Common myeloid progenitor, CD34-positive (primary cell): ENCODE results near the gene DPF3.
A peak's percentile ranks its signal among the peaks of the same experiment; 100 is the strongest.

Experiments
- CTCF ChIA-PET: fragments of 350-600 bp; sonication (Branson Sonifier 250); formaldehyde crosslinking; loops from one replicate; lab custom pipeline; 2021; ENCODE audit warnings: antibody characterized with exemption; lab: Charles Lee
- POLR2A ChIA-PET: fragments of 350-600 bp; sonication (Branson Sonifier 250); formaldehyde crosslinking; loops from one replicate; lab custom pipeline; 2021; ENCODE audit warnings: antibody characterized with exemption; lab: Charles Lee
- DNase-seq, 3 donors: peaks; one replicate each; pipeline versions ENCODE4 v3.0.0 to v3.0.0-alpha.2; 2013
- H3K27ac ChIP-seq, 2 experiments: 1 replicate in 1 of 2; 2 replicates in 1 of 2; pipeline ENCODE4 v1.7.0; 2013; ENCODE audit warnings: inconsistent platforms in 2 of 2, low read length in 2 of 2, mild to moderate bottlenecking in 2 of 2, low read depth in 1 of 2, moderate library complexity in 1 of 2; ENCODE audit not compliant: severe bottlenecking in 2 of 2, insufficient read depth in 1 of 2, poor library complexity in 1 of 2
- H3K27me3 ChIP-seq, 5 experiments: replicated peaks in 2 of 5; 1 replicate in 3 of 5; 2 replicates in 2 of 5; pipeline versions ENCODE4 v1.6.1 to v1.7.0; 2013; ENCODE audit warnings: low read length in 4 of 5, mild to moderate bottlenecking in 2 of 5, moderate library complexity in 2 of 5, inconsistent platforms in 1 of 5; ENCODE audit not compliant: insufficient read depth in 5 of 5, control insufficient read depth in 4 of 5
- H3K36me3 ChIP-seq, 4 experiments: 1 replicate in 2 of 4; 2 replicates in 2 of 4; pipeline versions ENCODE4 v1.6.1 to v1.7.0; 2013; ENCODE audit warnings: low read length in 3 of 4, control low read depth in 1 of 4, mild to moderate bottlenecking in 1 of 4; ENCODE audit not compliant: control insufficient read depth in 4 of 4, insufficient read depth in 4 of 4
- H3K4me1 ChIP-seq, 4 experiments: 1 replicate in 3 of 4; 2 replicates in 1 of 4; pipeline versions ENCODE4 v1.6.1 to v1.7.1; 2013; ENCODE audit warnings: low read length in 3 of 4, mild to moderate bottlenecking in 3 of 4, control low read depth in 1 of 4, inconsistent platforms in 1 of 4, moderate library complexity in 1 of 4; ENCODE audit not compliant: control insufficient read depth in 4 of 4, insufficient read depth in 4 of 4; ENCODE audit errors: control extremely low read depth in 1 of 4
- H3K4me3 ChIP-seq, 7 experiments: 1 replicate in 4 of 7; 2 replicates in 3 of 7; pipeline versions ENCODE4 v1.5.1 to v1.7.0; 2013; ENCODE audit warnings: mild to moderate bottlenecking in 7 of 7, low read length in 6 of 7, moderate library complexity in 6 of 7, inconsistent platforms in 2 of 7, low read depth in 2 of 7, control low read depth in 1 of 7; ENCODE audit not compliant: insufficient read depth in 4 of 7, control insufficient read depth in 1 of 7; ENCODE audit errors: extremely low read depth in 1 of 7
- H3K9me3 ChIP-seq, 5 experiments: 1 replicate in 4 of 5; 2 replicates in 1 of 5; pipeline versions ENCODE4 v1.6.1 to v1.7.1; 2013; ENCODE audit warnings: low read length in 4 of 5, mild to moderate bottlenecking in 2 of 5, inconsistent platforms in 1 of 5, low read depth in 1 of 5, moderate library complexity in 1 of 5; ENCODE audit not compliant: control insufficient read depth in 4 of 5, insufficient read depth in 2 of 5; ENCODE audit errors: control extremely low read depth in 1 of 5
- WGBS: methylation state at CpG from one replicate; pipeline ENCODE4 v1.1.5; 2013; ENCODE audit not compliant: insufficient coverage; 5-methylcytosine and 5-hydroxymethylcytosine counted together

The DPF3 gene

GRCh38 chr14:72889366-72889765 lies 4.5 kb downstream of the DPF3 start:
- Histone ChIP-seq H3K4me3 (no peak overlapping the region), H3K36me3 (no peaks in the 10 kb centered on the region), H3K27me3 (peaks cover 8 to 69% (median 32%) of the 10 kb centered on the region in 5 experiments), H3K9me3 (no peaks in the 10 kb centered on the region), H3K4me1 (peaks cover 2 to 26% (median 23%) of the 10 kb centered on the region in 4 experiments), H3K27ac (no peak overlapping the region)
- no peak for DNase-seq
- 84% methylated on average over 5 of the region's 5 CpGs for WGBS
- ChIA-PET POLR2A (no interaction called here), CTCF (interaction anchor here (1.0 to 1.7 kb wide), 2 partner anchors 10 to 14 kb away, joined by 3 to 5 read pairs; no protein-coding TSS in a partner anchor)

DNA sequence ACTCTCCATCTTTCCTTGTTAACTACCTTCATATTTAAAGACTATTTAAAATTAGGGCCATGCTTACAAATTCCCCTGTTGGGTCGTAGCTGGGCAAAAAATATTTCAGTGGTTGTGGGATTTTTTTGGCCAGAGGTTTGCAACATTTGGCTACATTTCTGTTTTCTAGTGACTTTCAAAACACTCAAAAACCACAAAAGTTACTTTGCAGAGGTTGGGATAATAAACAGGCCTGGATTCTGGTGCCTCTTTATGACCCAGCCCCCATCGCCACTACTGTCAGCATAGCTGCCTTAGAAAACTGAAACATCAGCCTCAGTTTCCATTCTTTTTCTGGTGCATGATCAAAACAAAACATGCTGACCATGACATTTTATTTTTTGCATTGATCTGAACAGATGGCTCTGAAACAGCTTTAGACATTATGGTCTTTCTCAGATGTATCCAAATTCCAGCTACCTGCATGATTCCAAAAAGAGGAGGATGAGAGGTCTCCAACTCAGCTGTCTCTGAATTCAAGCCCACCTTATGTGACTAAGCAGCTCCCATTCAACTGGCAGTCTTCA lies 5.2 kb downstream of the DPF3 start:
- DNase-seq = no peak
- H3K27me3 ChIP-seq = peaks cover 8 to 67% (median 29%) of the 10 kb centered on the region in 5 experiments
- POLR2A ChIA-PET = no interaction called here
- CTCF ChIA-PET = interaction anchor here (1.0 to 1.7 kb wide), 3 partner anchors 9 to 15 kb away, joined by 3 to 5 read pairs (median 3); no protein-coding TSS in a partner anchor
- WGBS = 86% methylated on average over 1 of the region's 2 CpGs
- no peak overlapping the region for H3K27ac ChIP-seq
- peaks cover 0 to 25% (median 22%) of the 10 kb centered on the region in 4 experiments for H3K4me1 ChIP-seq
- no peaks in the 10 kb centered on the region for H3K36me3 ChIP-seq
- H3K9me3 ChIP-seq = no peaks in the 10 kb centered on the region
- H3K4me3 ChIP-seq = no peak overlapping the region

GRCh38 chr14:72888192-72888591 lies 5.7 kb downstream of the DPF3 start:
- no peak overlapping the region for H3K27ac ChIP-seq
- H3K9me3 ChIP-seq = no peaks in the 10 kb centered on the region
- peaks cover 8 to 63% (median 29%) of the 10 kb centered on the region in 5 experiments for H3K27me3 ChIP-seq
- ChIA-PET POLR2A (no interaction called here), CTCF (interaction anchor here (1.0 to 1.7 kb wide), 3 partner anchors 9 to 375 kb away, joined by 3 to 5 read pairs (median 3); no protein-coding TSS in a partner anchor)
- no peak for DNase-seq
- WGBS = 100% methylated on average over 2 of the region's 2 CpGs
- H3K36me3 ChIP-seq = no peaks in the 10 kb centered on the region
- peaks cover 0 to 27% (median 18%) of the 10 kb centered on the region in 4 experiments for H3K4me1 ChIP-seq
- no peak overlapping the region for H3K4me3 ChIP-seq

DNA sequence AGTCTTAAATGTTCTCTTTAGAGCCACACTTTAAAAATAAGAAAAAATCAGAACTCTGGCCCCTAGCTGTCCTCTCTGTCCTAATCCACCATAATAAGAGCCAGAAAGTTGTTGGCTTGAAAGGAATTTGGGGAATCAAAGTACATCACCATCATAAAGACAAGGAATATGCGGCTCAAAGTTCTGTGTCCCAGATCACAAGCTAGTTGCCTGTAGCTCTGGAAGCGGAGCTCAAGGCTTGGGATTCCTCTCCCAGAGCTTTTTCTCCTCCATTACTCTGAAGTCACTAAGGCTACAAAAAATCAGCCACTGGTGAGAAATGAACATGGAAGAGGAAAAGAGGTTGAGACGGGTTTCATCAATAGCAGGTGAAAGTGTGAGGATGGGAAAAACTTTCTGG lies 6.4 kb downstream of the DPF3 start:
- peaks cover 8 to 56% (median 29%) of the 10 kb centered on the region in 5 experiments for H3K27me3 ChIP-seq
- WGBS = no CpG with 5 or more reads among the region's 3 CpGs
- no peaks in the 10 kb centered on the region for H3K36me3 ChIP-seq
- no peak overlapping the region for H3K4me3 ChIP-seq
- H3K27ac ChIP-seq = no peak overlapping the region
- POLR2A ChIA-PET = interaction anchor here (0.5 to 0.7 kb wide), 3 partner anchors 14 to 1645 kb away, joined by 3 to 5 read pairs (median 4); no protein-coding TSS in a partner anchor
- DNase-seq = no peak
- peaks cover 0 to 21% (median 11%) of the 10 kb centered on the region in 4 experiments for H3K4me1 ChIP-seq
- CTCF ChIA-PET = interaction anchor here (1.0 to 1.7 kb wide), 5 partner anchors 10 to 374 kb away, joined by 3 to 5 read pairs (median 3); no protein-coding TSS in a partner anchor
- H3K9me3 ChIP-seq = no peaks in the 10 kb centered on the region

DNA sequence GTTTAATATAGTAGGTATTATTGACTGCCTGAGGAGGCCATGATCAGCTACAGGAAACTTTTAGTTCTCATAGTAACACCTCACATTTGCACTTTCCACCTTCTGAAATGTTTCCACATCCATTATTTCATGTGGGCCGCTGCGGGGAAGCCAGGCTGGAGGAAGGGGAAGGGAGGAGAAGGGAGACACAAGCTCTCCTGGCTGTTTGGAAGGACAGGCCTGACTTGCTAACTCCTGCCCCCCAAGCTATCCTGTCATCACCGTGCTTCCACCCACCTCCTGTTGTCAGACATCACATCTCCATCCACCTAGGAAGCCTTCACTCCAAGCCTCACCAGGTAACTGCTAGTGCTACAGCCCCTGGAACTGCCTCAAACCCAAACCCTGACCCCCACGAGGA lies 9.5 kb downstream of the DPF3 start:
- ChIA-PET POLR2A (no interaction called here), CTCF (interaction anchor here (1.5 kb wide), 1 partner anchor 180 kb away, joined by 3 read pairs; no protein-coding TSS in a partner anchor)
- Histone ChIP-seq H3K4me3 (no peak overlapping the region), H3K4me1 (peaks cover 0 to 21% (median 3%) of the 10 kb centered on the region in 4 experiments), H3K36me3 (no peaks in the 10 kb centered on the region), H3K27me3 (peaks cover 0 to 36% (median 9%) of the 10 kb centered on the region in 5 experiments), H3K9me3 (no peaks in the 10 kb centered on the region), H3K27ac (no peak overlapping the region)
- DNase-seq = no peak
- WGBS = no CpG with 5 or more reads among the region's 4 CpGs

GRCh38 chr14:72883961-72884360 lies 9.9 kb downstream of the DPF3 start:
- Histone ChIP-seq H3K4me3 (no peak overlapping the region), H3K27ac (no peak overlapping the region), H3K27me3 (peaks cover 0 to 31% (median 7%) of the 10 kb centered on the region in 5 experiments), H3K9me3 (no peaks in the 10 kb centered on the region), H3K4me1 (peaks cover 0 to 21% (median 3%) of the 10 kb centered on the region in 4 experiments), H3K36me3 (no peaks in the 10 kb centered on the region)
- peak in 2 of 3 donors; percentile 28 to 35 for DNase-seq
- ChIA-PET CTCF (interaction anchor here (1.5 kb wide), 1 partner anchor 180 kb away, joined by 3 read pairs; no protein-coding TSS in a partner anchor), POLR2A (no interaction called here)
- WGBS = 100% methylated on average over 1 of the region's 4 CpGs

DNA sequence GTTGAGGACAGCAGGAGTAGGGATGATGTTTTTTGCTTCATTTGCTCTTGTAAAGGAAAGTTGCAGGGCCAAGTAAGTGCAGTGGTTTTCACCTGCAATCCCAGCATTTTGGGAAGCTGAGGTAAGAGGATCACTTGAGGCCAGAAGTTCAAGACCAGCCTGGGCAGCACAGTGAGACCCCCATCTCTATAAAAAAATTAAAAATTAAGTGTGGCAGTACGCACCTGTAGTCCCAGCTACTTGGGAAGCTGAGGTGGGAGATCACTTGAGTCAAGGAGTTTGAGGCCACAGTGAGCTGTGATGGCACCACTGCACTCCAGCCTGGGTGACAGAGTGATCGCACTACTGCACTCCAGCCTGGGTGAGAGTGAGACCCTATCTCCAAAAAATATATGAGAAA lies 10.8 kb downstream of the DPF3 start:
- peaks cover 0 to 21% (median 3%) of the 10 kb centered on the region in 4 experiments for H3K4me1 ChIP-seq
- POLR2A ChIA-PET = no interaction called here
- peaks cover 0 to 23% (median 2%) of the 10 kb centered on the region in 5 experiments for H3K27me3 ChIP-seq

More for the DNA sequence above, 10.8 kb downstream of the DPF3 start:
- Histone ChIP-seq H3K4me3 (no peak overlapping the region), H3K27ac (no peak overlapping the region), H3K36me3 (no peaks in the 10 kb centered on the region), H3K9me3 (no peaks in the 10 kb centered on the region)
- CTCF ChIA-PET = no interaction called here
- no peak for DNase-seq
- WGBS = 100% methylated on average over 1 of the region's 2 CpGs
